Fibroblast of the aortic adventitia (primary cell): Measurements from ENCODE around the gene IL23A. TPM values are rescaled to one million over a fixed set of nuclear protein-coding genes. Genes with fewer than 3 reads are reported as not detected.

Experiments
- DNase-seq: peaks from one replicate; pipeline ENCODE4 v3.0.0-alpha.2; 2010; ENCODE audit warnings: low read depth
- H3K4me3 ChIP-seq: 2 replicates; pipeline ENCODE4 v1.5.1; 2011; ENCODE audit warnings: low read depth, mild to moderate bottlenecking, control low read depth, low read length, moderate library complexity
- CTCF ChIP-seq: IDR thresholded peaks from 2 replicates; pipeline ENCODE4 v1.5.1; 2011; ENCODE audit warnings: mild to moderate bottlenecking, low read length, control low read depth, inconsistent platforms; ENCODE audit not compliant: insufficient read depth
- total RNA-seq: library from RNA; depleted of rRNA; stranded (reverse); fragments of >200 nt; gene quantifications from 2 replicates; pipeline ENCODE4 v1.2.3, GENCODE V29; 2012; ENCODE audit warnings: low replicate concordance

The IL23A gene
- total RNA-seq, 1 donor, result not detected

GRCh38 chr12:56299853-56300643, 38.6 kb upstream of the IL23A start, which contains the start of gene CS:
CS (minus strand) TSS chr12:56300330; CDS start chr12:56300201, 129 bp downstream.
- peak within 1 kb of the TSS; percentile 91 for H3K4me3 ChIP-seq
- DNase-seq, result peak; percentile 96
- TF ChIP-seq CTCF, result no peak

- no peak for TF ChIP-seq CTCF
- DNase-seq, result no peak
- H3K4me3 ChIP-seq, result peak overlapping the region; percentile 71
Observed at GRCh38 chr12:56300644-56301464, 37.8 kb upstream of the IL23A start.

GRCh38 chr12:56304276-56304675, 34.4 kb upstream of the IL23A start:
- H3K4me3 ChIP-seq, result no peak overlapping the region
- DNase-seq, result no peak
- no peak for TF ChIP-seq CTCF

GRCh38 chr12:56304872-56305590, 33.7 kb upstream of the IL23A start:
- TF ChIP-seq CTCF, result no peak
- H3K4me3 ChIP-seq, result no peak overlapping the region
- DNase-seq, result no peak

GRCh38 chr12:56307221-56307965, 31.3 kb upstream of the IL23A start:
- no peak for DNase-seq
- TF ChIP-seq CTCF, result no peak
- H3K4me3 ChIP-seq, result no peak overlapping the region

- no peak for TF ChIP-seq CTCF
Observed at GRCh38 chr12:56308714-56309113, 30.0 kb upstream of the IL23A start.

More at GRCh38 chr12:56308714-56309113, 30.0 kb upstream of the IL23A start:
- no peak overlapping the region for H3K4me3 ChIP-seq
- DNase-seq, result no peak
